ENCODE measurements around the gene PSMD4. TPM values are rescaled to one million over a fixed set of nuclear protein-coding genes. Genes with fewer than 3 reads are reported as not detected.

Gene PSMD4
- polyA plus RNA-seq, 3 donors: 232 to 266 (median 252) TPM

- TF ChIP-seq, protein P1, sequence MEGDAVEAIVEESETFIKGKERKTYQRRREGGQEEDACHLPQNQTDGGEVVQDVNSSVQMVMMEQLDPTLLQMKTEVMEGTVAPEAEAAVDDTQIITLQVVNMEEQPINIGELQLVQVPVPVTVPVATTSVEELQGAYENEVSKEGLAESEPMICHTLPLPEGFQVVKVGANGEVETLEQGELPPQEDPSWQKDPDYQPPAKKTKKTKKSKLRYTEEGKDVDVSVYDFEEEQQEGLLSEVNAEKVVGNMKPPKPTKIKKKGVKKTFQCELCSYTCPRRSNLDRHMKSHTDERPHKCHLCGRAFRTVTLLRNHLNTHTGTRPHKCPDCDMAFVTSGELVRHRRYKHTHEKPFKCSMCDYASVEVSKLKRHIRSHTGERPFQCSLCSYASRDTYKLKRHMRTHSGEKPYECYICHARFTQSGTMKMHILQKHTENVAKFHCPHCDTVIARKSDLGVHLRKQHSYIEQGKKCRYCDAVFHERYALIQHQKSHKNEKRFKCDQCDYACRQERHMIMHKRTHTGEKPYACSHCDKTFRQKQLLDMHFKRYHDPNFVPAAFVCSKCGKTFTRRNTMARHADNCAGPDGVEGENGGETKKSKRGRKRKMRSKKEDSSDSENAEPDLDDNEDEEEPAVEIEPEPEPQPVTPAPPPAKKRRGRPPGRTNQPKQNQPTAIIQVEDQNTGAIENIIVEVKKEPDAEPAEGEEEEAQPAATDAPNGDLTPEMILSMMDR (IDR thresholded peaks at IDR 0.05): no peak
- no peaks in the 10 kb centered on the region for H3K27me3 ChIP-seq (ENCODE audit: control insufficient read depth in 2 of 2, insufficient read depth in 2 of 2, low read length in 2 of 2)
- Mint-ChIP-seq H3K27me3 (ENCODE audit: low read depth in 3 of 3) (no peaks in the 10 kb centered on the region), H3K9me3 (no peaks in the 10 kb centered on the region), H3K27ac (peak overlapping the region in 5 of 7 donors; percentile 16 to 59 (median 46)), H3K4me3 (no peak overlapping the region), H3K4me1 (peaks cover 8% of the 10 kb centered on the region), H3K36me3 (peaks cover 62 to 86% of the 10 kb centered on the region in 2 donors)
- no peak overlapping the region for H3K4me3 ChIP-seq (replicated peaks in 1 of 3; ENCODE audit: low read depth in 2 of 3, low read length in 3 of 3)
- intact Hi-C loops (cut with micrococcal nuclease): no loop called here
- no peak overlapping the region for H3K9ac ChIP-seq (ENCODE audit: insufficient read depth, low read length, poor library complexity, severe bottlenecking)
- H2AFZ ChIP-seq (ENCODE audit: insufficient read depth, low read depth, low read length, poor library complexity, severe bottlenecking): no peak overlapping the region
- peaks cover 68 to 79% of the 10 kb centered on the region in 2 donors for H3K36me3 ChIP-seq (replicated peaks in 1 of 2; ENCODE audit: control insufficient read depth in 1 of 2, insufficient read depth in 2 of 2, low read length in 2 of 2)
- no peak for DNase-seq
- peaks cover 0 to 5% of the 10 kb centered on the region in 2 donors for H3K4me1 ChIP-seq (ENCODE audit: control insufficient read depth in 1 of 2, insufficient read depth in 2 of 2, low read length in 2 of 2)
- H3K9me3 ChIP-seq (replicated peaks in 1 of 2; ENCODE audit: control insufficient read depth in 1 of 2, insufficient read depth in 1 of 2, low read length in 2 of 2): no peaks in the 10 kb centered on the region
- peaks cover 24% of the 10 kb centered on the region for H3K79me2 ChIP-seq (ENCODE audit: insufficient read depth, low read length)
- peak overlapping the region in 1 of 2 donors; percentile 46 for H3K27ac ChIP-seq (ENCODE audit: low read depth in 1 of 2, low read length in 2 of 2)
- peaks cover 41% of the 10 kb centered on the region for H4K20me1 ChIP-seq (ENCODE audit: insufficient read depth, low read length)
- WGBS (ENCODE audit: insufficient coverage): 89% methylated on average over 10 of the region's 14 CpGs
- no peak overlapping the region for H3K4me2 ChIP-seq (replicated peaks; ENCODE audit: extremely low read depth, low read length, poor library complexity, severe bottlenecking)
Measured at GRCh38 chr1:151265446-151266236, 11.1 kb downstream of the PSMD4 start.

DNA sequence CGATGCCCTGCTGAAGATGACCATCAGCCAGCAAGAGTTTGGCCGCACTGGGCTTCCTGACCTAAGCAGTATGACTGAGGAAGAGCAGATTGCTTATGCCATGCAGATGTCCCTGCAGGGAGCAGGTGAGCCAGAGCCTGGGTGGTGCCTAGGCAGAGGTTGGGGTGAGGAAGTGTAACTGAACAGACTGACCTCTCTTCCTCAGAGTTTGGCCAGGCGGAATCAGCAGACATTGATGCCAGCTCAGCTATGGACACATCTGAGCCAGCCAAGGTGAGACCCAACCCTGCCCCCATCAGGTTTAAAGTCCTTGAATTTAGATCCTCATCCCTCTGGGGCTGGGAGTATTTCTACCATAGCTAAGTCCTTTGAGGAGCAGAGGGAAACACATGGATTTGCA lies 11.8 kb downstream of the PSMD4 start:
- DNase-seq: no peak
- peaks cover 40% of the 10 kb centered on the region for H4K20me1 ChIP-seq (ENCODE audit: insufficient read depth, low read length)
- H3K27ac ChIP-seq (ENCODE audit: low read depth in 1 of 2, low read length in 2 of 2): peak overlapping the region in 1 of 2 donors; percentile 46
- H3K9ac ChIP-seq (ENCODE audit: insufficient read depth, low read length, poor library complexity, severe bottlenecking): no peak overlapping the region
- intact Hi-C loops (cut with micrococcal nuclease): no loop called here
- H3K9me3 ChIP-seq (replicated peaks in 1 of 2; ENCODE audit: control insufficient read depth in 1 of 2, insufficient read depth in 1 of 2, low read length in 2 of 2): no peaks in the 10 kb centered on the region
- no peak overlapping the region for H2AFZ ChIP-seq (ENCODE audit: insufficient read depth, low read depth, low read length, poor library complexity, severe bottlenecking)
- TF ChIP-seq, protein P1 (IDR thresholded peaks at IDR 0.05): no peak
- H3K4me3 Mint-ChIP-seq: no peak overlapping the region
- H3K4me2 ChIP-seq (replicated peaks; ENCODE audit: extremely low read depth, low read length, poor library complexity, severe bottlenecking): no peak overlapping the region
- H3K27me3 Mint-ChIP-seq (ENCODE audit: low read depth in 3 of 3): no peaks in the 10 kb centered on the region
- H3K9me3 Mint-ChIP-seq: no peaks in the 10 kb centered on the region
- no CpG with 5 or more reads among the region's 3 CpGs for WGBS (ENCODE audit: insufficient coverage)
- H3K79me2 ChIP-seq (ENCODE audit: insufficient read depth, low read length): peaks cover 17% of the 10 kb centered on the region
- peaks cover 64 to 88% of the 10 kb centered on the region in 2 donors for H3K36me3 Mint-ChIP-seq
- no peak overlapping the region for H3K4me3 ChIP-seq (replicated peaks in 1 of 3; ENCODE audit: low read depth in 2 of 3, low read length in 3 of 3)
- H3K4me1 ChIP-seq (ENCODE audit: control insufficient read depth in 1 of 2, insufficient read depth in 2 of 2, low read length in 2 of 2): peaks cover 0 to 5% of the 10 kb centered on the region in 2 donors
- H3K4me1 Mint-ChIP-seq: peaks cover 8% of the 10 kb centered on the region
- peak overlapping the region in 2 of 7 donors; percentile 15 to 23 for H3K27ac Mint-ChIP-seq
- no peaks in the 10 kb centered on the region for H3K27me3 ChIP-seq (ENCODE audit: control insufficient read depth in 2 of 2, insufficient read depth in 2 of 2, low read length in 2 of 2)
- peaks cover 68 to 81% of the 10 kb centered on the region in 2 donors for H3K36me3 ChIP-seq (replicated peaks in 1 of 2; ENCODE audit: control insufficient read depth in 1 of 2, insufficient read depth in 2 of 2, low read length in 2 of 2)
